Measurements from ENCODE around the gene PSEN1.
A peak's percentile ranks its signal among the peaks of the same experiment; 100 is the strongest.

The PSEN1 gene

GRCh38 chr14:73223049-73223448 lies 86.7 kb downstream of the PSEN1 start:
- ChIA-PET CTCF (interaction anchor here (0.9 to 1.4 kb wide), 4 partner anchors 21 to 249 kb away, joined by 3 to 4 read pairs (median 4); no protein-coding TSS in a partner anchor), POLR2A (no interaction called here)
- H3K4me3 ChIP-seq (ENCODE audit: low read depth, low read length), result no peak overlapping the region
- no peak for DNase-seq (ENCODE audit: low read depth, low spot score)
- TF ChIP-seq, protein P1, sequence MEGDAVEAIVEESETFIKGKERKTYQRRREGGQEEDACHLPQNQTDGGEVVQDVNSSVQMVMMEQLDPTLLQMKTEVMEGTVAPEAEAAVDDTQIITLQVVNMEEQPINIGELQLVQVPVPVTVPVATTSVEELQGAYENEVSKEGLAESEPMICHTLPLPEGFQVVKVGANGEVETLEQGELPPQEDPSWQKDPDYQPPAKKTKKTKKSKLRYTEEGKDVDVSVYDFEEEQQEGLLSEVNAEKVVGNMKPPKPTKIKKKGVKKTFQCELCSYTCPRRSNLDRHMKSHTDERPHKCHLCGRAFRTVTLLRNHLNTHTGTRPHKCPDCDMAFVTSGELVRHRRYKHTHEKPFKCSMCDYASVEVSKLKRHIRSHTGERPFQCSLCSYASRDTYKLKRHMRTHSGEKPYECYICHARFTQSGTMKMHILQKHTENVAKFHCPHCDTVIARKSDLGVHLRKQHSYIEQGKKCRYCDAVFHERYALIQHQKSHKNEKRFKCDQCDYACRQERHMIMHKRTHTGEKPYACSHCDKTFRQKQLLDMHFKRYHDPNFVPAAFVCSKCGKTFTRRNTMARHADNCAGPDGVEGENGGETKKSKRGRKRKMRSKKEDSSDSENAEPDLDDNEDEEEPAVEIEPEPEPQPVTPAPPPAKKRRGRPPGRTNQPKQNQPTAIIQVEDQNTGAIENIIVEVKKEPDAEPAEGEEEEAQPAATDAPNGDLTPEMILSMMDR (IDR thresholded peaks at IDR 0.05; ENCODE audit: insufficient read depth, low read length, missing control alignments), result no peak

GRCh38 chr14:73225496-73225895 lies 89.2 kb downstream of the PSEN1 start:
- TF ChIP-seq, protein P1 (IDR thresholded peaks at IDR 0.05; ENCODE audit: insufficient read depth, low read length, missing control alignments), result no peak
- no peak for DNase-seq (ENCODE audit: low read depth, low spot score)
- ChIA-PET CTCF (interaction anchor here (1.6 kb wide), 1 partner anchor 8 kb away, joined by 4 read pairs; no protein-coding TSS in a partner anchor), POLR2A (no interaction called here)
- no peak overlapping the region for H3K4me3 ChIP-seq (ENCODE audit: low read depth, low read length)

DNA sequence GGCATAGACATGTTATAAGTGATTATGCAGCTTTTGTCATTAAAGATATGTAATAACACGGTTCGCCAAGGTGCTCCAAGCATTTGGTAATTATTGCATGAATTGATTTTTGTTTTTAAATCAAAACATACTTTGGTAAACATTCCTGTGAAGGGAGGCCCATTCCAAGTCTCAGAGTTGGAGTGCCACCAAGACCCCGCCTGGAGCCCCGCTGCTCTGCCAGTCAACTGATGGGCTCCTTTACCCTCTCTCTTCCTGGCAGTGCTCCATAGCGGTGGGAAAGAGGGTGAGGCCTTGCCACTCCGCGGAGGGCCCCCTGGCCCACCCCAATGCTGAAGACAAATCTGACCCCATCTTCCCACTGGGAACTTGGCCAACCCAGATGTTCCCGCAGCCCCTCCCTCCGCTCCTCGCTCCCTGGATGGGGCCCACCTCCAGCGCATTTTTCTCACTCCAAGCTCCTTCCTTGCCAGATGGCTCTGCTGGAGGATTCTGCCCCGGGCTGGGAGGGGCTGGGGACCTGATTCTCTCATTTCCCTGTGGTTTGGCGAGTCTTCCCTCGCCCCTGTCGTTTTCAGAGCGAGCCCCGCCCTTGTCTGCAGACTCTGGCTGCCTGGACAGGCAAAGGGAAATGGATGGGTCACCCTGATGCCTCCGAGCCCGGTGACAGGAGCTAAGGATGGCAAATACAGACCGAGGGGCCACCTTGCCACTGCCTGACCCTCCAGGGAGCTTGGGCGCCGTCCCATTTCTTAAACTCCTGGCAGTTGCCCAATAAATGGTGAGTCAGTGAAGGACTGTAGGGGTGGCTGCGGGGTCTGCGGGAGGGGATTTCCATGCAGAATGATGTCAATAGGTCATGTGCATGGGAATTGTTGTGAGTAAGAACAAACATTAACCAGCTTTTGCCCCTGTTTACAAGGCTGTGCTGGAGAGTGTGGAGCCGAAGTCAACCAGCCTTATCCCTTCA lies 91.8 kb downstream of the PSEN1 start:
- peak; percentile 33 for DNase-seq (ENCODE audit: low read depth, low spot score)
- TF ChIP-seq, protein P1 (IDR thresholded peaks at IDR 0.05; ENCODE audit: insufficient read depth, low read length, missing control alignments), result no peak
- ChIA-PET POLR2A (no interaction called here), CTCF (no interaction called here)
- no peak overlapping the region; the same call in 1 of the 2 replicates for H3K4me3 ChIP-seq (ENCODE audit: low read depth, low read length)

DNA sequence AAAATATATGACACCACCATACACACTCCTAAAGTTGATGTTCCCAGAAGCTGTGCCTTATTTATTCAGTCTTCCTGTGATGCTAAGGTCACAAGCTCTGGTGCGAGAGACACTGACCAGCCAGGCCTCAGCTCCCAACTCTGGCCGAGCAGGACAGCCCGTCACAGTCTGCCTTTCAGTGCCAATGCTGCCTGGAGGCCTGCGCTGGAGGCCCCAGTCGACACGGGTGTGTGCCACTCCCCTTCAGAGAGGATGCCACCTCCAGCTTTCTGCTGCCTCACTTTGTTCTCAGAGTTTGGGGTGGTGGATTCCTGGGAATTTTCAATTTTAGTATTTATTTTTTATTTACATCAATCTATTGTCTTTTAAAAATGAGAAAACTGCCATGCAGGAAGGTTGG lies 93.7 kb downstream of the PSEN1 start:
- TF ChIP-seq, protein P1 (IDR thresholded peaks at IDR 0.05; ENCODE audit: insufficient read depth, low read length, missing control alignments), result no peak
- DNase-seq (ENCODE audit: low read depth, low spot score), result no peak
- ChIA-PET CTCF (interaction anchor here (1.1 kb wide), 1 partner anchor 714 kb away, joined by 3 read pairs; no protein-coding TSS in a partner anchor), POLR2A (no interaction called here)
- no peak overlapping the region for H3K4me3 ChIP-seq (ENCODE audit: low read depth, low read length)

GRCh38 chr14:73231981-73232851 lies 95.9 kb downstream of the PSEN1 start:
- H3K4me3 ChIP-seq (ENCODE audit: low read depth, low read length), result no peak overlapping the region
- ChIA-PET POLR2A (interaction anchor here (0.8 kb wide), 1 partner anchor 17 kb away, joined by 3 read pairs; no protein-coding TSS in a partner anchor), CTCF (interaction anchor here (0.8 to 2.4 kb wide), 5 partner anchors 12 to 240 kb away, joined by 3 to 6 read pairs (median 3); no protein-coding TSS in a partner anchor)
- TF ChIP-seq, protein P1 (IDR thresholded peaks at IDR 0.05; ENCODE audit: insufficient read depth, low read length, missing control alignments), result peak; percentile 33
- DNase-seq (ENCODE audit: low read depth, low spot score), result no peak
